K562 (cell line): ENCODE results near the gene AGA. TPM values are rescaled to one million over a fixed set of nuclear protein-coding genes. Genes with fewer than 3 reads are reported as not detected.

Experiments
- ATAC-seq: fragments of 200-7000 bp; cut with Tn5 transposase; 3 replicates; pipeline ENCODE4 v1.9.1; 2020; ENCODE audit warnings: moderate library complexity
- BruUV-seq: library from RNA; stranded (reverse); fragments of 400-500 nt; replicated peaks from 2 replicates; lab custom pipeline; 2021; lab: Mats Ljungman, UMichigan
- CTCF ChIA-PET: fragments of 300-600 bp; formaldehyde crosslinking; extraction: SDS; loops from one replicate; lab custom pipeline; 2021; ENCODE audit warnings: low intra/inter-chr PET ratio; lab: Yijun Ruan, JAX
- POLR2A ChIA-PET: fragments of 300-600, 350-650 bp; sonication (Branson Sonifier 250); formaldehyde crosslinking; extraction: SDS; loops from one replicate; lab custom pipeline; 2021; ENCODE audit warnings: antibody characterized with exemption, inconsistent platforms; lab: Yijun Ruan, JAX
- DNase-seq, 4 experiments: peaks; one replicate each; pipeline versions ENCODE4 v3.0.0 to v3.0.0-alpha.2; 2011 to 2018; ENCODE audit warnings: low spot score in 3 of 4, mixed read lengths in 3 of 4; ENCODE audit errors: extremely low read depth in 1 of 4
- FAIRE-seq: peaks from 2 replicates; lab custom pipeline; 2011; peaks lifted over from hg19 to GRCh38; lab: Jason Lieb, UNC
- H2AFZ ChIP-seq: 2 replicates; pipeline ENCODE4 v1.6.0; 2011; ENCODE audit warnings: low read depth, low read length, control low read depth, inconsistent platforms
- H3K27ac ChIP-seq: fragments of 200-600 bp; 3 replicates; pipeline ENCODE4 v1.8.0; 2011; ENCODE audit warnings: low read depth, mild to moderate bottlenecking, control low read depth, inconsistent platforms, low read length, moderate library complexity, mixed read lengths; ENCODE audit errors: extremely low read depth
- H3K27me3 ChIP-seq, 2 experiments: fragments of 300-600 bp in 1 of 2; 2 replicates in 1 of 2; 3 replicates in 1 of 2; pipeline versions ENCODE4 v1.6.0 to v1.8.0; 2011; ENCODE audit warnings: inconsistent platforms in 2 of 2, low read length in 2 of 2, mild to moderate bottlenecking in 1 of 2, mixed read lengths in 1 of 2, moderate library complexity in 1 of 2; ENCODE audit not compliant: control insufficient read depth in 2 of 2, insufficient read depth in 2 of 2
- H3K36me3 ChIP-seq: fragments of 300-600 bp; 3 replicates; pipeline ENCODE4 v1.8.0; 2011; ENCODE audit warnings: mild to moderate bottlenecking, low read length, inconsistent platforms; ENCODE audit not compliant: control insufficient read depth, insufficient read depth
- H3K4me1 ChIP-seq, 2 experiments: fragments of 200-600 bp in 1 of 2; replicated peaks in 1 of 2; 2 replicates in 1 of 2; 3 replicates in 1 of 2; pipeline versions ENCODE4 v1.5.1 to v1.8.0; 2011; ENCODE audit warnings: inconsistent platforms in 2 of 2, low read length in 2 of 2, mild to moderate bottlenecking in 1 of 2, mixed read lengths in 1 of 2, moderate library complexity in 1 of 2; ENCODE audit not compliant: control insufficient read depth in 2 of 2, insufficient read depth in 2 of 2
- H3K4me2 ChIP-seq: 2 replicates; pipeline ENCODE4 v1.6.1; 2011; ENCODE audit warnings: low read length, control low read depth, inconsistent platforms, mixed read lengths; ENCODE audit not compliant: insufficient read depth
- H3K4me3 ChIP-seq: fragments of 200-600 bp; sonication (generic), shearing (Covaris generic); 2 replicates; pipeline ENCODE4 v1.5.1; 2016; ENCODE audit warnings: control low read depth, inconsistent platforms
- H3K79me2 ChIP-seq: fragments of 200-600 bp; 3 replicates; pipeline ENCODE4 v1.8.0; 2011; ENCODE audit warnings: low read length, inconsistent platforms; ENCODE audit not compliant: control insufficient read depth, insufficient read depth
- H3K9ac ChIP-seq, 2 experiments: 2 replicates each; pipeline versions ENCODE4 v1.6.0 to v1.6.1; 2011; ENCODE audit warnings: low read depth in 2 of 2, low read length in 2 of 2, control low read depth in 1 of 2, inconsistent platforms in 1 of 2, mild to moderate bottlenecking in 1 of 2, mixed read lengths in 1 of 2; ENCODE audit not compliant: insufficient read depth in 1 of 2
- H3K9me1 ChIP-seq: one replicate; pipeline ENCODE4 v1.6.0; 2011; ENCODE audit warnings: inconsistent platforms, mild to moderate bottlenecking, low read length, moderate library complexity; ENCODE audit not compliant: control insufficient read depth, insufficient read depth
- H3K9me3 ChIP-seq: replicated peaks from 2 replicates; pipeline ENCODE4 v1.5.1; 2011; ENCODE audit warnings: low read depth, low read length, inconsistent platforms; ENCODE audit not compliant: control insufficient read depth, insufficient read depth
- H4K20me1 ChIP-seq: replicated peaks from 2 replicates; pipeline ENCODE4 v1.6.1; 2011; ENCODE audit warnings: low read length, inconsistent platforms, mixed read lengths; ENCODE audit not compliant: control insufficient read depth, insufficient read depth
- CREB3L1 ChIP-seq: fragments of 450-650 bp; IDR thresholded peaks from 2 replicates; pipeline ENCODE4 v1.6.1; 2014; ENCODE audit warnings: low read depth, mild to moderate bottlenecking, moderate library complexity, borderline replicate concordance
- SAFB ChIP-seq: fragments of 200-400 bp; formaldehyde crosslinking; IDR thresholded peaks from 2 replicates; pipeline ENCODE4 v1.6.1; 2017; ENCODE audit warnings: low read depth, low read length, borderline replicate concordance
- SREBF1 ChIP-seq: fragments of 150-350 bp; IDR thresholded peaks from 2 replicates; pipeline ENCODE4 v1.6.1; 2014; ENCODE audit warnings: antibody characterized with exemption, low read depth, low read length, borderline replicate concordance
- TAL1 ChIP-seq: fragments of 450-650 bp; IDR thresholded peaks from 2 replicates; pipeline ENCODE4 v1.6.1; 2016; ENCODE audit warnings: mild to moderate bottlenecking
- TEAD2 ChIP-seq: fragments of 450-650 bp; IDR thresholded peaks from 2 replicates; pipeline ENCODE4 v1.6.1; 2016; ENCODE audit warnings: missing genetic modification characterization, control low read depth, missing compliant biosample characterization
- TSHZ1 ChIP-seq: fragments of 250-450 bp; sonication (Bioruptor Pico); IDR thresholded peaks from 2 replicates; pipeline ENCODE4 v1.4.0; 2020; ENCODE audit warnings: mild to moderate bottlenecking, moderate library complexity
- ZBTB1 ChIP-seq: sonication (generic); formaldehyde crosslinking; IDR thresholded peaks from 2 replicates; pipeline ENCODE4 v1.8.1; 2023; ENCODE audit warnings: missing genetic modification reagents, low read depth, mild to moderate bottlenecking, borderline replicate concordance
- ZBTB5 ChIP-seq: fragments of 450-650 bp; IDR thresholded peaks from 2 replicates; pipeline ENCODE4 v1.6.1; 2017; ENCODE audit warnings: antibody characterized with exemption
- ZNF384 ChIP-seq: IDR thresholded peaks from 2 replicates; pipeline ENCODE4 v1.6.1; 2012; ENCODE audit warnings: low read depth, low read length, improper control_type of control experiment
- WGBS: fragments of 100-300 bp; shearing (Covaris generic); methylation state at CpG from one replicate; pipeline ENCODE4 v1.1.6; 2016; ENCODE audit warnings: low coverage, mixed read lengths; ENCODE audit not compliant: insufficient coverage; ENCODE audit errors: missing lambda C conversion rate; 5-methylcytosine and 5-hydroxymethylcytosine counted together
- in situ Hi-C: fragments of 300-500 bp; cut with MboI; formaldehyde crosslinking; loops from 4 replicates; pipeline ENCODE4 v1.15.0; 2018; ENCODE audit warnings: inconsistent platforms, mixed read lengths
- intact Hi-C: fragments of 100-400 bp; cut with micrococcal nuclease; formaldehyde crosslinking; loops from 2 replicates; pipeline ENCODE4 v1.14.2; 2022
- polyA plus RNA-seq, 8 experiments: library from polyadenylated mRNA; depleted of rRNA in 4 of 8; stranded (reverse) in 5 of 8; unstranded in 3 of 8; fragments of >200 nt; fragmentation: Nextera tagmentation in 2 of 8; fragmentation: Illumina TruSeq in 1 of 8; extraction: Ambion mirVana in 2 of 8; extraction: Trizol in 1 of 8; gene quantifications; 2 replicates each; pipeline versions ENCODE4 v1.2.1 to v1.2.3, GENCODE V29; 2011 to 2014; ENCODE audit warnings: inconsistent platforms in 1 of 8, missing spikeins in 1 of 8
- total RNA-seq, 7 experiments: library from RNA; depleted of rRNA in 6 of 7; stranded (reverse); fragments of >200 nt in 6 of 7; fragmentation: Illumina TruSeq in 2 of 7; extraction: Trizol in 2 of 7; gene quantifications; 2 replicates each; pipeline versions ENCODE4 v1.2.1 to v1.2.3, GENCODE V29; 2011 to 2021; ENCODE audit warnings: low replicate concordance in 1 of 7

The AGA gene
- total and polyA plus RNA-seq, 9 of the 15 experiments (the other 6 are each of a cell fraction or from before 2014, with no cell fraction given): 8.5 to 25.0 (median 12.6) TPM

GRCh38 chr4:177419434-177419833 is 22.8 kb downstream of the AGA start:
- TF ChIP-seq ZNF384 (no peak), ZBTB1 (CRISPR knock-in tag) (no peak), SREBF1 (no peak), ZBTB5 (no peak), TAL1 (no peak), TEAD2 (tag) (no peak), SAFB (no peak), TSHZ1 (CRISPR knock-in tag) (no peak), CREB3L1 (no peak)
- FAIRE-seq (no peak), DNase-seq (no peak), ATAC-seq (no peak)
- Histone ChIP-seq H3K4me3 (no peak overlapping the region), H3K9ac (no peak overlapping the region), H3K4me2 (no peak overlapping the region), H4K20me1 (no peaks in the 10 kb centered on the region), H3K9me1 (no peaks in the 10 kb centered on the region), H3K27me3 (no peaks in the 10 kb centered on the region), H3K36me3 (no peaks in the 10 kb centered on the region), H3K27ac (no peak overlapping the region), H2AFZ (no peak overlapping the region), H3K79me2 (no peaks in the 10 kb centered on the region), H3K9me3 (no peaks in the 10 kb centered on the region), H3K4me1 (no peaks in the 10 kb centered on the region)
- intact Hi-C loops: no loop called here
- ChIA-PET POLR2A (no interaction called here), CTCF (no interaction called here)
- BruUV-seq: no TSS peak
- in situ Hi-C loops: no loop called here
- 0% methylated on average over 3 of the region's 3 CpGs for WGBS
